Colonic mucosa (tissue), 4 donors: Measurements from ENCODE around the gene GRID1. TPM values are rescaled to one million over a fixed set of nuclear protein-coding genes. Genes with fewer than 3 reads are reported as not detected.

Experiments
- DNase-seq: peaks from one replicate; pipeline ENCODE4 v3.0.0-alpha.2; 2020
- H3K27ac ChIP-seq: fragments of 200-600 bp; one replicate; pipeline ENCODE4 v1.8.0; 2021
- H3K27me3 ChIP-seq: fragments of 200-600 bp; one replicate; pipeline ENCODE4 v1.8.0; 2021
- H3K36me3 ChIP-seq: fragments of 200-600 bp; one replicate; pipeline ENCODE4 v1.8.0; 2021
- H3K4me1 ChIP-seq: fragments of 200-600 bp; one replicate; pipeline ENCODE4 v1.8.0; 2021; ENCODE audit warnings: mild to moderate bottlenecking
- H3K4me3 ChIP-seq: fragments of 200-600 bp; one replicate; pipeline ENCODE4 v1.8.0; 2021
- H3K9ac ChIP-seq, 2 donors: one replicate each; pipeline ENCODE4 v1.7.0; 2013; ENCODE audit warnings: control low read depth in 2 of 2, low read depth in 2 of 2, low read length in 2 of 2
- H3K9me3 ChIP-seq: fragments of 200-600 bp; one replicate; pipeline ENCODE4 v1.8.0; 2021
- intact Hi-C: fragments of 100-400 bp; cut with DNase I; formaldehyde crosslinking; loops from one replicate; pipeline ENCODE4 v1.14.1; 2022
- total RNA-seq, 2 donors: library from RNA; stranded (reverse); fragmentation: NEBNext Ultra II Directional in 1 of 2; extraction: Animal tissue kit (Norgen Biotek cat#: 25700) in 1 of 2; gene quantifications; one replicate each; pipeline ENCODE4 v1.2.1, GENCODE V29; 2021
- TF ChIP-seq, protein P1 (sequence below): fragments of 200-600 bp; IDR thresholded peaks from one replicate; pipeline ENCODE4 v1.8.0; 2022; ENCODE audit warnings: antibody characterized with exemption, mild to moderate bottlenecking
- donor health status: healthy.
- donor health status: DM: no; HTN: no; CAD: no.
- donor health status: DM: no; HTN: no; CAD: no.

GRID1 gene
- total RNA-seq, 2 donors from 2014 or later = 0.30 to 0.37 TPM

DNA sequence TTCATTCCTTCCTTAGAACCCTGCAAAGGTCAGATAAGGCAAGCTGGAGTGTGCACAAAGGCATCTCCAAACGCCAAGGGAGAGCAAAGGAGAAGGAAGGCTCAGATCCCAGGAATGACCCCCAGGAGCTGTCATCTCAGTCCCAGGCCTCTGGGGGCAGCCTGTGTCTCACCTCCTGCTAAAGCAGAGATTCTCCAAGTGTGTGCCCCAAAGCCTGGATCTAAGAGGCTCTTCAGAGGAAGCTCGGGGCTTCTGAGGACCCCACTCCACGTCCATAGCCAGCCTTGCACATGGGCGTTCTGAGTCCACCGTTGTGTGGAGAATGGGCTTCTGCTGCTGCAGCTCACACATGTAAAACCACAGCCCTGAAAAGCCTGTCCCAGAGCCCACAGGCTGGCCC is 5.1 kb upstream of the GRID1 start:
- Histone ChIP-seq H3K27ac (no peak overlapping the region), H3K36me3 (no peaks in the 10 kb centered on the region), H3K9ac (no peak overlapping the region), H3K27me3 (peaks cover 17% of the 10 kb centered on the region), H3K4me3 (no peak overlapping the region), H3K4me1 (no peaks in the 10 kb centered on the region), H3K9me3 (no peaks in the 10 kb centered on the region)
- TF ChIP-seq, protein P1, sequence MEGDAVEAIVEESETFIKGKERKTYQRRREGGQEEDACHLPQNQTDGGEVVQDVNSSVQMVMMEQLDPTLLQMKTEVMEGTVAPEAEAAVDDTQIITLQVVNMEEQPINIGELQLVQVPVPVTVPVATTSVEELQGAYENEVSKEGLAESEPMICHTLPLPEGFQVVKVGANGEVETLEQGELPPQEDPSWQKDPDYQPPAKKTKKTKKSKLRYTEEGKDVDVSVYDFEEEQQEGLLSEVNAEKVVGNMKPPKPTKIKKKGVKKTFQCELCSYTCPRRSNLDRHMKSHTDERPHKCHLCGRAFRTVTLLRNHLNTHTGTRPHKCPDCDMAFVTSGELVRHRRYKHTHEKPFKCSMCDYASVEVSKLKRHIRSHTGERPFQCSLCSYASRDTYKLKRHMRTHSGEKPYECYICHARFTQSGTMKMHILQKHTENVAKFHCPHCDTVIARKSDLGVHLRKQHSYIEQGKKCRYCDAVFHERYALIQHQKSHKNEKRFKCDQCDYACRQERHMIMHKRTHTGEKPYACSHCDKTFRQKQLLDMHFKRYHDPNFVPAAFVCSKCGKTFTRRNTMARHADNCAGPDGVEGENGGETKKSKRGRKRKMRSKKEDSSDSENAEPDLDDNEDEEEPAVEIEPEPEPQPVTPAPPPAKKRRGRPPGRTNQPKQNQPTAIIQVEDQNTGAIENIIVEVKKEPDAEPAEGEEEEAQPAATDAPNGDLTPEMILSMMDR = no peak
- intact Hi-C loops = loop anchor here (10.0 kb wide), 2 partner anchors 377 to 827 kb away; no protein-coding TSS in a partner anchor
- DNase-seq = no peak

DNA sequence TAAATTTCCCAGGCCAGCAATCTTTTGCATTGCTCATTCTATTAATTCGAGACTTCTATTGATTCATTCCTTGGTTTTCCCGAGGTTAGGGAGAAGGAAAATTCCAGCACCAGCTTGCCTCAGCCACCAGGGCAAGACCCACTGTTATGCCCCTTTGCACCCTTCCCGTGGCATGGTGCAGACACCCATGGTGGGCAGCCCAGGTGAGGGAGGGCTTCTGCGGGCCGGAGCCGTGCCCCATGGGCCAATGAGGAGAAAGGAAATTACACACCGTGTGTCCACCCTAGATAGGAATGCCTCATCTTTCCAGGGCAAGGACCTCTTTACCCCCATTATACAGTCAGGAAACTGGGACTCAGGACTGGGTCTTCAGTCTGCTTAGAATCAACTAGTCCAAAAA is 4.5 kb upstream of the GRID1 start:
- TF ChIP-seq, protein P1 = no peak
- Histone ChIP-seq H3K9me3 (no peaks in the 10 kb centered on the region), H3K36me3 (no peaks in the 10 kb centered on the region), H3K4me3 (no peak overlapping the region), H3K27me3 (peaks cover 19% of the 10 kb centered on the region), H3K27ac (no peak overlapping the region), H3K4me1 (no peaks in the 10 kb centered on the region), H3K9ac (no peak overlapping the region)
- DNase-seq = no peak
- intact Hi-C loops = loop anchor here (10.0 kb wide), 2 partner anchors 376 to 826 kb away; no protein-coding TSS in a partner anchor

- Histone ChIP-seq H3K27me3 (peaks cover 30% of the 10 kb centered on the region), H3K9ac (no peak overlapping the region), H3K9me3 (no peaks in the 10 kb centered on the region), H3K4me1 (no peaks in the 10 kb centered on the region), H3K4me3 (no peak overlapping the region), H3K36me3 (no peaks in the 10 kb centered on the region), H3K27ac (no peak overlapping the region)
- DNase-seq = no peak
- intact Hi-C loops = loop anchor here (10.0 kb wide), 2 partner anchors 375 to 825 kb away; no protein-coding TSS in a partner anchor
- TF ChIP-seq, protein P1 = no peak
These were observed 3.5 kb upstream of the GRID1 start for GRCh38 chr10:86370006-86370585.

GRCh38 chr10:86368987-86369386 is 2.4 kb upstream of the GRID1 start:
- H3K9ac ChIP-seq = no peak overlapping the region
- TF ChIP-seq, protein P1 = no peak
- intact Hi-C loops = no loop called here
- no peak overlapping the region for H3K4me3 ChIP-seq
- H3K4me1 ChIP-seq = no peaks in the 10 kb centered on the region
- no peaks in the 10 kb centered on the region for H3K36me3 ChIP-seq
- no peak for DNase-seq
- no peak overlapping the region for H3K27ac ChIP-seq
- peaks cover 41% of the 10 kb centered on the region for H3K27me3 ChIP-seq
- H3K9me3 ChIP-seq = no peaks in the 10 kb centered on the region

DNA sequence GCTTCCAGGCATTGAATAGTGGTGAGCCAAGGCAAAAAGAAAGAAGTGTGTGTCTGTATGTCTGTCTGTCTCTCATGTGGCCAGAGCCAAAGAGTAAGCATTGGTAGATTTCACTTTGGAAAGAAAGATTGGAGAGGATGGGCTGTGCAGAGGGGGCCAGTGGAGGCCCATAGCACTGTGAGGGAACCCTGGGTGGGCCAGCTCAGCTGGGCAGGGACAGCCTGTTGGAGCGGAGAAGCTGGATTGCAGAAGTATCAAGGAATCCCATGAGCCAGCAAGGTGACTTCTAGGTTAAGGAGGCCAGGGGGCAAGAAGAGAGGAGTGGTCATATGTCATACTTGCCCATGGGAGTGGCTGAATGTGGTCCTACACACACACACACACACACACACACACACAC is 1.5 kb upstream of the GRID1 start:
- no peaks in the 10 kb centered on the region for H3K9me3 ChIP-seq
- H3K27ac ChIP-seq = no peak overlapping the region
- TF ChIP-seq, protein P1 = no peak
- H3K4me3 ChIP-seq = no peak overlapping the region
- no peaks in the 10 kb centered on the region for H3K4me1 ChIP-seq
- intact Hi-C loops = no loop called here
- DNase-seq = no peak
- no peak overlapping the region for H3K9ac ChIP-seq
- peaks cover 50% of the 10 kb centered on the region for H3K27me3 ChIP-seq
- no peaks in the 10 kb centered on the region for H3K36me3 ChIP-seq
